ENCODE measurements around the gene KCNA10.
A peak's percentile ranks its signal among the peaks of the same experiment; 100 is the strongest.

Gene KCNA10

DNA sequence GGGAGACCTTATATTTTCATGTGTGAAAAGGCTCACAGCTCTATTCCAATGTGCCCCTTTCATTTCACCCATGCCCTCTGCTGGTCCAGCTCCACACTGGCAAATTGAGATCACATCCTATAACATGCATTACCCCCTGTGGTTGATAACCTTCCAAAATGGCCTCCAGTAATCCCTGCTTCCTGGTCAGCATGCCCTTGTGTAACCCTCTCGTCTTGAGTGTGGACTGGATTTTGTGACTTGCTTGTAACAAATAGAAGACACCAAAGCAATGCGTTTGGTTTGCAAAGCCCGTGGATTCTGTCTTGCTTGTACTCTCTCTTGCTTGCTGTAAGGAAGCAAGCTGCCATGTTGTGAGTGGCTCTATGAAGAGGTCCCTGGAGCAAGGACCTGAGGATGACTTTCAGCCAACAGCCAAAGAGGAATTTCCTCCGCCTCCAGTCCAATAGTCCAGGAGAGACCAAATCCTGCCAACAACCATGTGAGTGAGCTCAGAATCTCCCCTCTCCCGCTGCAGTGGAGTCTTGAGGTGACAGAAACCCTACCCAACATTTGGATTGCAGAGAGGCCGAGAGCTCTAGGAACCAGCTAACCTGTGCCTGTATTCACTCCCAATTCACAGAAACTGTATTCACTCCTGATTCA is 17.4 kb downstream of the KCNA10 start:
- DNase-seq, result no peak

DNA sequence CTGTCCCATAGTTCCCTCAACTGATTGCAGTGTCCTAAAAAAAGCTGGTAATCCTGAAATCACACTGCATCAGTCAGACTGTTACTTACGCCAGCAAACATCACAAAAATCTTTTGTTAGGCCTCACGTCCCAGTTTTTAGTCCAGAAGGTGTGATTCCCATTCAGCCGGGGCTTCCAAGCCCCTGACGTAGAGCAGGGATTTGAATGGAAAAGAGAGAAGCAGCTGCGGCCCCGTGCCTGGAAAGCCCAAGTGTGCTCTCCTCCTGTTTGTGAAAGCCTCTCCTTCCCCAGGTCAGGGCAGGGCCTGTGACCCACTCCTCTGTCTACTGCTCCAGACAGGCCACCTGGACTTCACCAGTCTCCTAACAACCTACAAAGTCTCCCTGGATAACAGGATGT is 20.7 kb downstream of the KCNA10 start:
- no peak for DNase-seq

DNA sequence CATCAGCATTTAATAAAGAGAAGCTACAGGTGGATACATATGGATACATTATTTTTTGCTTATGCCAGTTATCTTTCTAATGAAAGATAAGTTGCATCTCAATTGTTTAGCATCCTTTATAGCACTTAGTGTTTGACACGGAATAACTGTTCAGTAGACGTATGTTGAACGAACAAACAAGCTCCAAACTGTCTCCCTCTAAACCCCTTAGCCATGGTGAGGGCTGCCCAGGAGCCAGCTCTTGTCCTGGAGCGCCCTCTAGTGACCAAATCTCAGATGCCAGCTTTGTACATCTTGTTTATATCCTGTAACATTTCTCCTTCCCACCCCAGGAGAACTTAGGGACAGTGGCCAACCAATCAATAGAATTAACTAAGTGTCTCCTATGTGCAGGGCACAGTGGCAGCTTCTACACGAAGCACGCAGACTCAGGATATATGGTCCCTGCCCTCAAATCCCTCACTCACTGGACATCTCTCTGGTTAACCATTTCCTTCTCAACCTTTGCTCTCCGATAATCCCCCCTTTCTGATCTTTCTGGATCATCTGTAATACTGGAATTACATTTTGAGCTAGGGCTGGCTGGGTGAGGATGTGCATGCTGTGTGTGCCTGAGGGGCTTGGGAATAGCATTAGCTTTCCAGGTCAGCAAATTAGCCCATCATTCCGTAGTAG is 22.9 kb downstream of the KCNA10 start:
- peak in 47 of 51 donors; percentile 4 to 86 (median 55) for DNase-seq

DNA sequence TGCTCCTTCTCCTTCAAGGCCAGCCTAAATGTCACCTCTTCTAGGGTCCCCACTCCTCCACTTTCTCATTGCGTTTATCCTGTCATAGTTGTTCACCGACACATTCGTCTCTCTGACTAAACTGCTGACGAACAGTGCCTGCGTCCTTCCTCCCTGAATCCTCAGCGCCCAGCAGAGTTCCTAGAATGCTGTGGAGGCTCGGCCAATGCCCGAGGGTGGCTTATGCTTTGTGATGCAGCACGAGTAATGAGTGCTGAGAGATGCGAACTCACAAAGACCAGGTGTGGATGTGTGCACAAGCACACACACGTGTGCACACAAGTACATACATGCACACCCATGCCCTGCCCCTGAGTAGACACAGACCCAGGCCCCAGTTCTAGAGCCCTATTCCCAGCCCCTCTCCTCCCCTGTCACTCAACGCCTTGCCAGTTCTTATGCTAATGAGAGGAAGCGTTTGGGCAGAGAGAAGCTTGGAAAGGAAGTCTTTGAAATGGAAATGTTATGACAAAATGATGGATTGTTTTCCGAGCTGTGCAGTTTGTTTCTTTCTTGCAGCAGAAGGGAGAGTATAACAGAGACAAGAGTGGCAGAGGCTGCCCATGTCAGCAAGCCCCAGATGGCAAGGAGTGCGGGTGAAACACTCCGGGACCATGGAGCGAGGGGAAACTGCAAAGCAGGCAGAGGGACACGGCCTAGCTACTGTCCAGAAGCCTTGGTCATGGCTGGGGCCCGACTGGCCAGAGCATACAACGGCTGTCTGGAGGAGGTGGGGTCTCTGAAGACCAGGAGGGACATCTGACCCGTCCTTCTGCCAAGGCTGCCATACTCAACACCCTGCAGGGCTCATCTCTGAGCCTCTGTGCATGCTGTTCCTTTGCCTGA is 24.2 kb downstream of the KCNA10 start:
- DNase-seq, result peak in 1 of 51 donors; percentile 47

DNA sequence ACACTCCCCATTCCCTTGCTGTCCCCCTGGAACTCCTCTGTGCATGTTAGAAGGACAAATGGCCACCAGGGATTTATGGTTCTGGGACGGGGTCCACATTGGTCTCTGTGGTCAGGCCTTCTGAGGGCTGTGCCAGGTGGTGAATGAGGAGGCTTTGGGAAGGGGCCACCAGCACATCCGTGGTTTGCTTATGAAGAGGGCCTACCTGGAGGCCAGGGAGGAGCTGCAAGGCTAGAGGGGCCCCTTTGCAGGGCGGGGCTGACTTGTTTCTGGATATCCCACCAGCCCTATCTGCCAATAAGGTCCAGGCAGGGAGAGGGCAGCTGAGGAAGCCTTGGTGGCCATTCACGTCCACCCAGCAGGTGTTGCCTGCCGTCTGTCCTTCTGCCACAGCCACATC is 24.9 kb downstream of the KCNA10 start:
- DNase-seq, result no peak

DNA sequence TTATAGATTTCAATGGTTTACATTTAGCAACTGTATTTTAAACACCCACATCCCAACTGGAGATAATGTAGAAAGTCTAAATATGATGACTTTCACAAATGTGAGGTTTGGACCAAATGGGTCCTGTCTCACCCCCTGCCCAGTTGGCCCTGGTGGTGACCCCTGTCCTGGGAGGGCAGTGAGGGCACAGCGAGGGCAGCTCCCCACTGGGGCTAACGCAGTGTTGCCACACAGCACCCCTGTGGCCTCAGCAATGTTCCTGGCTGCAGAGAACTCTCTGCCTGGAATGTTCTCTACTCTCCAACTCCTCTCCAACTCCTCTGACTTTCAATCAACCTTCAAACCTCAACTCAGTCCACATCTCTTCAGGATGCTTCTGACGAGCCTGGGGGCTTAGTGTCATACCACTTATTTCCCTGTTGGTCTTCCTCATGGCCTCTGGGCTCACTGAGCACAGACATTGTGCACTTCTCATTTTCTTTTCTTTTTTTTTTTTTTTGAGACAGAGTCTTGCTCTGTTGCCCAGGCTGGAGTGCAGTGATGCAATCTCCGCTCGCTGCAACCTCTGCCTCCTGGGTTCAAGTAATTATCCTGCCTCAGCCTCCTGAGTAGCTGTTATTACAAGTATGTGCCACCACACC is 25.8 kb downstream of the KCNA10 start:
- no peak for DNase-seq

DNA sequence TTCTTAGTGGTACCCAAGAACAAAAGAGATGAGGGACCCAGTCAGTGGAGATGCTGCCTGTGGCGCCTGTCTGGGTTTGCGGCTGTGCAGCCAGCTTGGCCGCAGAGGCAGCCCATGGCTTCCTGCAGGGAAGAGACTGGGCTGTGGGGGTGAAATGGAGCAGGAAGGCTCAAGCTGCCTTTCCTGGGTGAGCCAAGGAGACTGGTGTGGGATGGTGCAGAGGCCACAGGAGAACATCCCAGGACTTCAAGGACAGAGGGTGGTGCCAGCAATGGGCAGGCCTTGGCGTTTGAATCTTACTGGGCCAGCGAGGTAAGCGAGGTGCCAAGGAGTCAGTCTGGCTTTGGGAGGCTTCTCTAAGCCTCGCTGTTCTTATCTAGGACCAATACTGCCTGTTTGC is 26.4 kb downstream of the KCNA10 start:
- DNase-seq, result no peak

DNA sequence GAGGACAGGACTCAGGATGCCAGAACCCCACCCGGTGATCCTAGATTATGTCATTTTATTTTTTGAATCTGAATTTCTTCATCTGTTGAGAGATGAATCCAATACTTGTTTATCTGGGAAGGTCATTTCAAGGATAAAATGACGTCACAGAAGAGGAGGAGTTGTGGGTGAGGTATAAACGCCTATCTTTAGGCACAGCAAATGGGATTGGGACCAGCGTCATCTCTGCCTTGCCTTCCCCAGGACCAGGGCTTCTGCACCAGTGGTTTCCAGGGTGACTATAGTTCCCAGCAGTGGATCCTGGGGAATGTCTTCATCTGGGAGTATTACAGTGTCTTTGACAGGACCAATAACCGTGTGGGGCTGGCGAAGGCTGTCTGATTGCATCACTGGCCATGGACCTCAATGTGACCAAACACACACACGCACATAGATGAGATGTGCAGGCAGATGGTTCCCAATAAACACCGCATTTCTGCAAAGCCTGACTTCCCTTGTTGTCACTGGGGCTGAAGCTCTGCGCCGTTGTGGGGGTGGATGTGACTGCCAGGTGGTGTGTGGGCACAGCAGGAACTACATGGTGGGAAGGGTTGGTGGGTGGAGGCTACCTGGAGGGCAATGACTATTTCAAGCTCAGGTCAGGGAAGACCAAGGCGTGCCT is 28.1 kb downstream of the KCNA10 start:
- DNase-seq, result peak in 2 of 51 donors; percentile 51 to 55

DNA sequence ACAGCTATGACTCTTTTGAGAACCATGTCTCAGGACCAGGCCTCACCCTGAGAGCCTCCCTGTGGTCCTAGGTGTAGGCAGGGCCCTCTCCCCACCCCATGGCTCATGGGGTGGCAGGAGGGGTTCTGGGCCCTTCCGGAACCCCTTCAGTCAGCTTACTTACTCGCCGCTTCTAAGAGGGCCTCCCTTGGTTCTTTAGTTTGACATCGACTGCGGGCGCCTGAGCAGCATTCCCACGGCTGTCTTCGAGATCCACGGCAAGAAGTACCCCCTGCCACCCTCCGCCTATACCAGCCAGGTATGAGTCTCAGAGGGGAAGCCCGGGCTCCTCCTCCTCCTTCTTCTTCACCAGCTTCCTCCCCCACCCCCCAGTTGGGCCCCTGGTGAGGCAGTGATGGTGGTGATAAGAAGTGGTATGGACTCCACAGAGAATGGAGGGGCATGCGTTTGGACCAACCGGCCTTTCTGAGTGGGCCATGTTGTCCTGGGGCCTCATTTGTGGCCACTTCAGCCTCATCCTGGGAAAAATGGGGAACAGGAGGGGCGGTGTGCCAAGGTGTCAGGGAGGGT is 28.9 kb downstream of the KCNA10 start:
- no peak for DNase-seq

DNA sequence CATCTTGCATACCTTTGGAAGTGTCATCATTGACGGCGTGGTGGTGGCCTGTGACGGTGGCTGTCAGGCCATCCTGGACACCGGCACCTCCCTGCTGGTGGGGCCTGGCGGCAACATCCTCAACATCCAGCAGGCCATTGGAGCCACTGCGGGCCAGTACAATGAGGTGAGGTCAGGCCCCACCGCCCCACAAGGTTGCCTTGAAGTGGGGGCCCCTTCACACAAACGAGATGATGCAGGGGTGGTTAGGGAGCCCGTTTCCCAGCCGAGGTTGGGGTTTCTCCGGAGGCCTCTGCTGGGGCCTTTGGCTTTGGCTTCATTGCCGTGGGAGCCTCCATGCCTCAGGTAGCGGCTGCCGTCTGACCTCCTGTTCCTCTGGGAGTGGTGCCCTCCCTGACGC is 29.6 kb downstream of the KCNA10 start:
- no peak for DNase-seq

DNA sequence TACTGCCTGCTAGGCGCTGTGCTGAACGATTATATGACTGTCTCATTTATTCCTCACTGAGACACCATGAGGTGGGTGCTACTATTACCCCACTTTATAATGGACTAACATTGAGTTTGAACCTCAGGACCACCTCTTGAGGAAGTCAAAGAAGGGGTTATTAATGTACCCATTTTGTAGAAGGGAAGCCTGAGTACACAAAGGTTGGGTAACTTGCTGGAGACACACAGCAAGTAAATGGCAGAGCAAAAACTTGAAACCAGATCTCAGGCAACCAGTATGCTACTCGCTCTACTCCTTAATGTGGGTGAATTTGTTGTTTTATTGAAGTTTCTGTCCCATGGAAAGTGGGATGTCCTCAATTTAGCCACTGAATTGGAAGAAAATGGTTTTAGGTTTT is 30.1 kb downstream of the KCNA10 start:
- no peak for DNase-seq

DNA sequence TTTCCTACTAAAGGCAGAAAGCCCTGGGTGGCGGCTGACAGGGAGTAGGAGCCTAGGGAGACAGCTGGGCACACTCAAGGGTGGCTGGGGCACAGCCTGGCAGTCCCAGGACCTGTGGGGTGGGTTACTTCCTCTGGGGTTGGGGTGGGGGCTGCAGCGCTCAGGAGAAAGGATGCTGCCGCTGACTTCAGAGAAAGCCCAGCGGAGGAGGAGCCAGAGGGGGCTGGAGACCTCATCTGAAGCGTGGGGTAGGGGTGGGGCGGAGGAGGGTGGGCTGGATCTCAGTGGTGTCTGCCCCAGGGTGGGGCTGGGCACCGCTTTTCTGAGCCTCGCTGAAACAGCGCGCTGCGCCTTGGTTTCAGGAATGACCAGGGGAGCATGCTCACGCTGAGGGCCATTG is 30.8 kb downstream of the KCNA10 start:
- no peak for DNase-seq

DNA sequence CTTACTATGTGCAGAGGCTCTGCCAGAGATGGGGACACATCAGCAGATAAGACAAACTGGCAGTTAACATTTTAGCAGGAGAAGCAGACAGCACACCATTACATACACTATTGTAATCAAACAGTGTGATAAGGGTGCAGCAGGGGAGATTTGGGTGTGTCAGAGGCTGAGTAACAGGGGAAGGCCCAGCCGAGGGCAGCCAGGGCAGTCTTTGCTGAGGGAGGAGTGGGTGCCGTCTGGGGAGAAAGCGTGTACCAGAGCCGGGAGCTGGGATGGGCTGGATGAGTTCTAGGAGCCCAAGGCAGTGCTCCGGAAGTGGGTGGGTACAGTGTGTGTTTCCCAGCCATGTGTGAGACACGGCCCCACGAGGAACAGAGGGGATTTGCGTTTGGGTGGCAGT is 31.2 kb downstream of the KCNA10 start:
- DNase-seq, result no peak

DNA sequence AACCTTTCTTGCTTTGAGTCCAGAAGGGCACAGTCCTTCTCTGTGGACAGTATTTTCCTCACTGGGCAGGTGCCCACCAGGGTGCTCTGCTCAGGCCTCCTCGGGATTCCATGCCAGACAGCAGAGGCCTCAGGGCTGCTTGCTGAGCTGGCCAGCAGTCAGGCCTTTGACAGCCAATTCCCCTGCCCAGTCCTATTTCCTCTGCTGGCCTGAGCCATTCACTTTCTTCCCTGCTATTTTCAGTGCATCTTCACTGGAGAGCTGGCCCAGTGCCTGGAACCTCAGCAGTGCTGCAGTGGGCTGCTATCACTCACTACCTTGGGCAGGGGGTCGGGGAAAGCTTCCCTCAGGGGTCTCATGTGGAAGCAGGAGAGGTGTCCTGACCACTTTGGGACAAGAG is 33.2 kb downstream of the KCNA10 start:
- DNase-seq, result no peak

DNA sequence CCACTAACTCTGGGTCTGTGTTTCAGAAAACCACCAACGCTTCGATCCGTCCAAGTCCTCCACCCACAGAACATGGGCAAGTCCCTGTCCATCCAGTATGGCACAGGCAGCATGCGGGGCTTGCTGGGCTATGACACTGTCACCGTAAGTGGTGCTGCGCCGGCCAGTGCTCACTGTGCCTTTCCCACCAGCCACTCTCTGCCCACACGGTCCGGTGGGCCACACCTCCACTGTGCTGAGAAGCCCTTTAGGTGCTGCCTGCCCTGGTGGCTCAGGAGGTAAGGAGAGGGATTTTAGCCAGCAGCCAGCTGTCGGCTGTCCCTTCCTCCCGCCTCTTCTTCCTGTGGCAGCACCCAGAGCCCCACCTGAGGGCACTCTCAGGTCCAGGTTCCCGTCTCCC is 34.2 kb downstream of the KCNA10 start:
- DNase-seq, result no peak

DNA sequence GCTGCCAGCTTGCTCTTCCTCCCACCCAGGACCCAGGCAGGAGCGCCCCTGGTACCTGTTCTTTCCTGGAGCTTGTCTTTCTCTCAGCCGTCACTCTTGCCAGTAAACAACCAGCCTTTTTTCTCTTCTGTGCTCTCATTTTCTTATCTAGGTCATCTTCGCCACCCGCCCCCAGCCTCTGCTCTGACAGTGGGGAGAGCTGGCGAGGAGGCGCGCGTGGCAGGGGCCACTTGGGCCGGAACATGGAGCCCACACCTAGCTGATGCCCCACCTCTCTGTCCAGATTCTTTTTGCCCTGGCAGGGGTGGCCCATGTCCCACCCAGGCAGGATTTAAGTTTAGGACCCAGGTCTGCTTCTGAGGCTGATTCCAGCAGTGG is 35.7 kb downstream of the KCNA10 start:
- DNase-seq, result no peak

DNA sequence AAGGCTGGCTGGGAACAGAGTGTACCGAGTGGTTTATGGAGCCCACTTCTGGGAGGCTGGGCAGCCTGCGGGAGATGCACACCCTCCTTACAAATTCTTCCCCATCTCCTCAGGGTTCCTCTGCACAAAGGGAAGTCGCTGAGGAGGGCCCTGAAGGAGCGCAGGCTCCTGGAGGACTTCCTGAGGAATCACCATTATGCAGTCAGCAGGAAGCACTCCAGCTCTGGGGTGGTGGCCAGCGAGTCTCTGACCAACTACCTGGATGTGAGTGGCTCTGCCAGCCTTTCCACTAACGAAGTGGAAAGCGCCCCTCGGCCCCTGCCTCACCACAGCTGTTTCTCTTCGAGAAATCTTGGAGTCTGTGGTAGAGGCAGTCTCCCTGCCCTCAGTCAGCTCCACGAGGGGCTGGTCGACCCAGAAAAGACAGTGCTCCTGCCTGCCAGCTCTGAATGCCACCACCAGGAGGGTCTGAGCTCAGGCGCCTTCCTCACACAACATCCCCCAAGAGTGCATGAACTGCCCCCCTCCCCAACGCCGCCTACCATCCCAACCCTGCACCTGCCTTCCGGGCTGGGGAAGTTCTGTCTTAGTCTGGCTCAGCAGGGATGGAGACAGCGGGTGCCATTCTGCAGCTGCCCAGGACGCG is 36.2 kb downstream of the KCNA10 start:
- DNase-seq, result no peak

DNA sequence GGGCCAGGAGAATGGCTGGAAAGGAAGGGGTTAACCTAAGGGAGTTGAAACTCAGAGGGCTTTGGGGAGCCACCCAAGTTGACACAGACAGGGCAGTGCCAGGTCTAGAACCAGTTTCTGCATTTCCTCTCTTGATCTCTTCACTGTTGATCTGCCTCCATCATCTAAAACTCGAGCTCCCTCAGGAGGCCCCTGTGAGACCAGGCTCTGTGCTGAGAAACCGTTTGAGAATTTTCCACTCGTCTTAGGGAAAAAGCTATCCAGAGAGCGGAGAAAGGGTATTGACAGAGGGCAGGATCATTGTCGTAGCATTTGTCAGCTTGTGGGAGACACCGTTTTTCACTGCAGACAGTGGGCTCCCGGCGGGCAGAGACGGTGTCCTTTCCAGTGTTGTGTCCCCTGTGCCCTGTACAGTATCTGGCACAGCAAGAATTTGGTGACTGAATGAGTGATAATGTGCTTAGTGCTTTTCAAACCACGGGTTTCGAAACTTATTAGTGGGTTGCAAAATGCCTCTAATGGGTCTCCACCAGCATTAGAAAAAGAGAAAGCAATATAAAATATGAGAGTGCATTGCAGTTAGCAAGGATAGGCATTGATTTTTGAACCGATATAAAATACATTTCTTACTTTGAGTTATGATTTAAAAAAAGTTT is 36.9 kb downstream of the KCNA10 start:
- DNase-seq, result no peak

DNA sequence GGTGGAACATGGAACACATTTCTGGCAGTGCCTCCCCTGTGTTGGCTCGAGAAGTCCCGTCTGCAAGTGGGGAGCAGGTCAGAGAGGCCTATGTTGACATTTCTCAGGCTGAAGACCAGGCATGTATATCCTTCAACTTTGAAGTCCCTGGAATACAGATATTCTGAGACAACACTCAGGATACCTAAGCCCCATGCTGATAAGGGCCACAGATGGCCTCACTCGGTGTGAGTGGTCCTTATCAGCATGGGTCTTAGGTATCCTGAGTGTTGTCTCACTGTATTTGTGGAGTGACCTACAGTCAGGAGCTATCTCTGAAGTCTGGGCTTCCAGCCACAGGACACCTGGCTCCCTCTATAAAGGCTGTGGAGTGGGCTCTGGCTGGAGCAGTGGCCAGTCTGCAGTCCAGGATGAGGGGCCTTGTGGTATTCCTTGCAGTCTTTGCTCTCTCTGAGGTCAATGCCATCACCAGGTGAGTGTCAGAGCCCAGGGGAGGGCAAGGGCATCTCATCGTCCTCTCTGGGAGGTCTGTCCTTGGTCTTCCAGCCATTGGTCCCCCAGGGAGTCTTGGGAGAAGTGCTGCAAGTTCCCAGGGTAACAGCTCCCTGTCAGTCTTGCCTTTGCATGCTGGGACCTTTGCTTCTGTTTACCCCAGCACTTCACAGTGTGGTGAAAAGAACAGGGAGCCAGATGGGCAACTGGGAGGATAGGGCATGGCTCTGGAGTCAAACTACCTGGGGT is 38.4 kb downstream of the KCNA10 start:
- no peak for DNase-seq

All from hypothalamus (tissue), 51 donors.